Lower leg skin (tissue), 4 donors: ENCODE data around the gene NMNAT2. TPM values are rescaled to one million over a fixed set of nuclear protein-coding genes. Genes with fewer than 3 reads are reported as not detected.

Source experiments
- DNase-seq, 2 donors: peaks; one replicate each; pipeline ENCODE4 v3.0.0-alpha.2; 2019; ENCODE audit warnings: low spot score in 2 of 2
- H3K4me3 ChIP-seq: fragments of 200-600 bp; sonication (generic); 2 replicates; pipeline ENCODE4 v1.5.1; 2017; ENCODE audit warnings: mild to moderate bottlenecking, low read depth; ENCODE audit not compliant: poor library complexity, severe bottlenecking
- CTCF ChIP-seq, 3 donors: fragments of 450-650 bp; IDR thresholded peaks; one replicate each; pipeline ENCODE4 v1.5.1; 2016; ENCODE audit warnings: antibody characterized with exemption in 3 of 3, mild to moderate bottlenecking in 3 of 3, moderate library complexity in 2 of 3
- POLR2A ChIP-seq, 2 donors: fragments of 450-650 bp; IDR thresholded peaks; one replicate each; pipeline ENCODE4 v1.6.1; 2016 to 2017; ENCODE audit warnings: antibody characterized with exemption in 2 of 2, mild to moderate bottlenecking in 1 of 2, moderate library complexity in 1 of 2
- WGBS, 2 donors: methylation state at CpG; one replicate each; pipeline ENCODE4 v1.1.5; 2018; 5-methylcytosine and 5-hydroxymethylcytosine counted together
- intact Hi-C: fragments of 100-400 bp; cut with DNase I; formaldehyde crosslinking; loops from one replicate; pipeline ENCODE4 v1.15.0; 2023; ENCODE audit warnings: low total_unique reads
- total RNA-seq, 4 donors: library from RNA; depleted of rRNA; stranded (reverse); fragments of >200 nt; gene quantifications; one replicate each; pipeline ENCODE4 v1.1.0, GENCODE V29; 2016

The NMNAT2 gene
- total RNA-seq, 4 donors from 2014 or later = 0.23 to 0.34 (median 0.34) TPM; not detected in 1

GRCh38 chr1:183263886-183264602, 154.1 kb downstream of the NMNAT2 start:
- H3K4me3 ChIP-seq = no peak overlapping the region
- no peak for DNase-seq
- TF ChIP-seq CTCF (IDR thresholded peaks at IDR 0.05) (no peak), POLR2A (IDR thresholded peaks at IDR 0.05) (no peak)
- 59 to 60% methylated on average over 6 of the region's 6 CpGs for WGBS, 2 donors
- intact Hi-C loops = no loop called here

GRCh38 chr1:183262628-183263200, 155.5 kb downstream of the NMNAT2 start:
- H3K4me3 ChIP-seq = no peak overlapping the region
- DNase-seq = peak in 1 of 2 donors; percentile 12
- intact Hi-C loops = no loop called here
- TF ChIP-seq POLR2A (IDR thresholded peaks at IDR 0.05) = no peak
- TF ChIP-seq CTCF (IDR thresholded peaks at IDR 0.05) = no peak
- WGBS, 2 donors = 63 to 69% methylated on average over 5 of the region's 5 CpGs

- no peak for TF ChIP-seq POLR2A (IDR thresholded peaks at IDR 0.05)
- H3K4me3 ChIP-seq = no peak overlapping the region
- intact Hi-C loops = no loop called here
- DNase-seq = no peak
- 95% methylated on average over 5 of the region's 5 CpGs for WGBS, 2 donors
Observed at GRCh38 chr1:183259924-183260323, 158.3 kb downstream of the NMNAT2 start.

GRCh38 chr1:183255073-183255472, 163.1 kb downstream of the NMNAT2 start:
- no peak for DNase-seq
- TF ChIP-seq CTCF (IDR thresholded peaks at IDR 0.05) = no peak
- H3K4me3 ChIP-seq = no peak overlapping the region
- intact Hi-C loops = no loop called here
- 85 to 90% methylated on average over 1 of the region's 1 CpG for WGBS, 2 donors

- no peak overlapping the region for H3K4me3 ChIP-seq
- DNase-seq = no peak
- no peak for TF ChIP-seq POLR2A (IDR thresholded peaks at IDR 0.05)
- no peak for TF ChIP-seq CTCF (IDR thresholded peaks at IDR 0.05)
- intact Hi-C loops = no loop called here
- WGBS, 2 donors = 89 to 95% methylated on average over 8 of the region's 8 CpGs
Observed at GRCh38 chr1:183251959-183252450, 166.2 kb downstream of the NMNAT2 start.

GRCh38 chr1:183251101-183251958, 166.8 kb downstream of the NMNAT2 start:
- intact Hi-C loops = no loop called here
- WGBS, 2 donors = 93 to 96% methylated on average over 12 of the region's 12 CpGs
- H3K4me3 ChIP-seq = no peak overlapping the region
- no peak for TF ChIP-seq CTCF (IDR thresholded peaks at IDR 0.05)
- TF ChIP-seq POLR2A (IDR thresholded peaks at IDR 0.05) = no peak
- DNase-seq = peak in 1 of 2 donors; percentile 45
